ENCODE measurements around the gene TMC6. TPM values are rescaled to one million over a fixed set of nuclear protein-coding genes. Genes with fewer than 3 reads are reported as not detected.

The TMC6 gene
- total and polyA plus RNA-seq, 2 experiments from 2014 or later, result 50.0 to 72.2 TPM

DNA sequence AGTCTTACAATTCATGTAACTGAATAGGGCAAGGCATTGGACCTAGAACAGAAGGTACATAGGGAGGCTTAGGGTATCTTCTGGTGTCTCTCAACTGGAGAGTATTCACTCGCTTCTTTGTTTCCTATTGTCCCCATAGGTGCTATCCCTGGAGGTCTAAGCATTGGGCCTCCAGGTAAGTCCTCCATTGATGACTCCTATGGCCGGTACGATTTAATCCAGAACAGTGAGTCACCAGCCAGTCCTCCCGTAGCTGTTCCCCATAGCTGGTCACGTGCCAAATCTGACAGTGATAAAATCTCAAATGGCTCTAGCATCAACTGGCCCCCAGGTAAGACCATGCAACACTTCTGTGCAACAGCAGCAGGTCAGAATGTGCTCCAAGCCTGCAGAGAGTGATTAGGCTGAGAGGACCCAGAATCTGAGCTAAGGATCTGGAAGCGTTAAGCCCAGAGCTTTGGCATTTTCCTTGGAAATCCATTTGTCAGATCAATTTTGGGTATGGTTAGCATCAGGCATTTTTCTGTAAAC, 35.7 kb downstream of the TMC6 start (continued):
- TF ChIP-seq, protein P1, sequence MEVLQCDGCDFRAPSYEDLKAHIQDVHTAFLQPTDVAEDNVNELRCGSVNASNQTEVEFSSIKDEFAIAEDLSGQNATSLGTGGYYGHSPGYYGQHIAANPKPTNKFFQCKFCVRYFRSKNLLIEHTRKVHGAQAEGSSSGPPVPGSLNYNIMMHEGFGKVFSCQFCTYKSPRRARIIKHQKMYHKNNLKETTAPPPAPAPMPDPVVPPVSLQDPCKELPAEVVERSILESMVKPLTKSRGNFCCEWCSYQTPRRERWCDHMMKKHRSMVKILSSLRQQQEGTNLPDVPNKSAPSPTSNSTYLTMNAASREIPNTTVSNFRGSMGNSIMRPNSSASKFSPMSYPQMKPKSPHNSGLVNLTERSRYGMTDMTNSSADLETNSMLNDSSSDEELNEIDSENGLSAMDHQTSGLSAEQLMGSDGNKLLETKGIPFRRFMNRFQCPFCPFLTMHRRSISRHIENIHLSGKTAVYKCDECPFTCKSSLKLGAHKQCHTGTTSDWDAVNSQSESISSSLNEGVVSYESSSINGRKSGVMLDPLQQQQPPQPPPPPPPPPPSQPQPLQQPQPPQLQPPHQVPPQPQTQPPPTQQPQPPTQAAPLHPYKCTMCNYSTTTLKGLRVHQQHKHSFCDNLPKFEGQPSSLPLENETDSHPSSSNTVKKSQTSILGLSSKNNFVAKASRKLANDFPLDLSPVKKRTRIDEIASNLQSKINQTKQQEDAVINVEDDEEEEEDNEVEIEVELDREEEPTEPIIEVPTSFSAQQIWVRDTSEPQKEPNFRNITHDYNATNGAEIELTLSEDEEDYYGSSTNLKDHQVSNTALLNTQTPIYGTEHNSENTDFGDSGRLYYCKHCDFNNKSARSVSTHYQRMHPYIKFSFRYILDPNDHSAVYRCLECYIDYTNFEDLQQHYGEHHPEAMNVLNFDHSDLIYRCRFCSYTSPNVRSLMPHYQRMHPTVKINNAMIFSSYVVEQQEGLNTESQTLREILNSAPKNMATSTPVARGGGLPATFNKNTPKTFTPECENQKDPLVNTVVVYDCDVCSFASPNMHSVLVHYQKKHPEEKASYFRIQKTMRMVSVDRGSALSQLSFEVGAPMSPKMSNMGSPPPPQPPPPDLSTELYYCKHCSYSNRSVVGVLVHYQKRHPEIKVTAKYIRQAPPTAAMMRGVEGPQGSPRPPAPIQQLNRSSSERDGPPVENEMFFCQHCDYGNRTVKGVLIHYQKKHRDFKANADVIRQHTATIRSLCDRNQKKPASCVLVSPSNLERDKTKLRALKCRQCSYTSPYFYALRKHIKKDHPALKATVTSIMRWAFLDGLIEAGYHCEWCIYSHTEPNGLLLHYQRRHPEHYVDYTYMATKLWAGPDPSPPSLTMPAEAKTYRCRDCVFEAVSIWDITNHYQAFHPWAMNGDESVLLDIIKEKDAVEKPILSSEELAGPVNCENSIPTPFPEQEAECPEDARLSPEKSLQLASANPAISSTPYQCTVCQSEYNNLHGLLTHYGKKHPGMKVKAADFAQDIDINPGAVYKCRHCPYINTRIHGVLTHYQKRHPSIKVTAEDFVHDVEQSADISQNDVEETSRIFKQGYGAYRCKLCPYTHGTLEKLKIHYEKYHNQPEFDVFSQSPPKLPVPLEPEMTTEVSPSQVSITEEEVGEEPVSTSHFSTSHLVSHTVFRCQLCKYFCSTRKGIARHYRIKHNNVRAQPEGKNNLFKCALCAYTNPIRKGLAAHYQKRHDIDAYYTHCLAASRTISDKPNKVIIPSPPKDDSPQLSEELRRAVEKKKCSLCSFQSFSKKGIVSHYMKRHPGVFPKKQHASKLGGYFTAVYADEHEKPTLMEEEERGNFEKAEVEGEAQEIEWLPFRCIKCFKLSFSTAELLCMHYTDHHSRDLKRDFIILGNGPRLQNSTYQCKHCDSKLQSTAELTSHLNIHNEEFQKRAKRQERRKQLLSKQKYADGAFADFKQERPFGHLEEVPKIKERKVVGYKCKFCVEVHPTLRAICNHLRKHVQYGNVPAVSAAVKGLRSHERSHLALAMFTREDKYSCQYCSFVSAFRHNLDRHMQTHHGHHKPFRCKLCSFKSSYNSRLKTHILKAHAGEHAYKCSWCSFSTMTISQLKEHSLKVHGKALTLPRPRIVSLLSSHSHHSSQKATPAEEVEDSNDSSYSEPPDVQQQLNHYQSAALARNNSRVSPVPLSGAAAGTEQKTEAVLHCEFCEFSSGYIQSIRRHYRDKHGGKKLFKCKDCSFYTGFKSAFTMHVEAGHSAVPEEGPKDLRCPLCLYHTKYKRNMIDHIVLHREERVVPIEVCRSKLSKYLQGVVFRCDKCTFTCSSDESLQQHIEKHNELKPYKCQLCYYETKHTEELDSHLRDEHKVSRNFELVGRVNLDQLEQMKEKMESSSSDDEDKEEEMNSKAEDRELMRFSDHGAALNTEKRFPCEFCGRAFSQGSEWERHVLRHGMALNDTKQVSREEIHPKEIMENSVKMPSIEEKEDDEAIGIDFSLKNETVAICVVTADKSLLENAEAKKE (CRISPR knock-in tag; IDR thresholded peaks at IDR 0.05), result no peak
- TF ChIP-seq, protein P2, sequence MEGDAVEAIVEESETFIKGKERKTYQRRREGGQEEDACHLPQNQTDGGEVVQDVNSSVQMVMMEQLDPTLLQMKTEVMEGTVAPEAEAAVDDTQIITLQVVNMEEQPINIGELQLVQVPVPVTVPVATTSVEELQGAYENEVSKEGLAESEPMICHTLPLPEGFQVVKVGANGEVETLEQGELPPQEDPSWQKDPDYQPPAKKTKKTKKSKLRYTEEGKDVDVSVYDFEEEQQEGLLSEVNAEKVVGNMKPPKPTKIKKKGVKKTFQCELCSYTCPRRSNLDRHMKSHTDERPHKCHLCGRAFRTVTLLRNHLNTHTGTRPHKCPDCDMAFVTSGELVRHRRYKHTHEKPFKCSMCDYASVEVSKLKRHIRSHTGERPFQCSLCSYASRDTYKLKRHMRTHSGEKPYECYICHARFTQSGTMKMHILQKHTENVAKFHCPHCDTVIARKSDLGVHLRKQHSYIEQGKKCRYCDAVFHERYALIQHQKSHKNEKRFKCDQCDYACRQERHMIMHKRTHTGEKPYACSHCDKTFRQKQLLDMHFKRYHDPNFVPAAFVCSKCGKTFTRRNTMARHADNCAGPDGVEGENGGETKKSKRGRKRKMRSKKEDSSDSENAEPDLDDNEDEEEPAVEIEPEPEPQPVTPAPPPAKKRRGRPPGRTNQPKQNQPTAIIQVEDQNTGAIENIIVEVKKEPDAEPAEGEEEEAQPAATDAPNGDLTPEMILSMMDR (conservative IDR thresholded peaks at IDR 0.05; ENCODE audit: low read depth in 2 of 2), result no peak
- TF ChIP-seq, protein P3, sequence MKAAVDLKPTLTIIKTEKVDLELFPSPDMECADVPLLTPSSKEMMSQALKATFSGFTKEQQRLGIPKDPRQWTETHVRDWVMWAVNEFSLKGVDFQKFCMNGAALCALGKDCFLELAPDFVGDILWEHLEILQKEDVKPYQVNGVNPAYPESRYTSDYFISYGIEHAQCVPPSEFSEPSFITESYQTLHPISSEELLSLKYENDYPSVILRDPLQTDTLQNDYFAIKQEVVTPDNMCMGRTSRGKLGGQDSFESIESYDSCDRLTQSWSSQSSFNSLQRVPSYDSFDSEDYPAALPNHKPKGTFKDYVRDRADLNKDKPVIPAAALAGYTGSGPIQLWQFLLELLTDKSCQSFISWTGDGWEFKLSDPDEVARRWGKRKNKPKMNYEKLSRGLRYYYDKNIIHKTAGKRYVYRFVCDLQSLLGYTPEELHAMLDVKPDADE (IDR thresholded peaks at IDR 0.05), result no peak
- TF ChIP-seq STAT1 (IDR thresholded peaks at IDR 0.05; ENCODE audit: unreplicated experiment) (no peak), EZH2 (IDR thresholded peaks at IDR 0.05; ENCODE audit: low read depth, unreplicated experiment) (no peak), JUNB (IDR thresholded peaks at IDR 0.05; ENCODE audit: unreplicated experiment) (no peak)
- TF ChIP-seq, protein P4, sequence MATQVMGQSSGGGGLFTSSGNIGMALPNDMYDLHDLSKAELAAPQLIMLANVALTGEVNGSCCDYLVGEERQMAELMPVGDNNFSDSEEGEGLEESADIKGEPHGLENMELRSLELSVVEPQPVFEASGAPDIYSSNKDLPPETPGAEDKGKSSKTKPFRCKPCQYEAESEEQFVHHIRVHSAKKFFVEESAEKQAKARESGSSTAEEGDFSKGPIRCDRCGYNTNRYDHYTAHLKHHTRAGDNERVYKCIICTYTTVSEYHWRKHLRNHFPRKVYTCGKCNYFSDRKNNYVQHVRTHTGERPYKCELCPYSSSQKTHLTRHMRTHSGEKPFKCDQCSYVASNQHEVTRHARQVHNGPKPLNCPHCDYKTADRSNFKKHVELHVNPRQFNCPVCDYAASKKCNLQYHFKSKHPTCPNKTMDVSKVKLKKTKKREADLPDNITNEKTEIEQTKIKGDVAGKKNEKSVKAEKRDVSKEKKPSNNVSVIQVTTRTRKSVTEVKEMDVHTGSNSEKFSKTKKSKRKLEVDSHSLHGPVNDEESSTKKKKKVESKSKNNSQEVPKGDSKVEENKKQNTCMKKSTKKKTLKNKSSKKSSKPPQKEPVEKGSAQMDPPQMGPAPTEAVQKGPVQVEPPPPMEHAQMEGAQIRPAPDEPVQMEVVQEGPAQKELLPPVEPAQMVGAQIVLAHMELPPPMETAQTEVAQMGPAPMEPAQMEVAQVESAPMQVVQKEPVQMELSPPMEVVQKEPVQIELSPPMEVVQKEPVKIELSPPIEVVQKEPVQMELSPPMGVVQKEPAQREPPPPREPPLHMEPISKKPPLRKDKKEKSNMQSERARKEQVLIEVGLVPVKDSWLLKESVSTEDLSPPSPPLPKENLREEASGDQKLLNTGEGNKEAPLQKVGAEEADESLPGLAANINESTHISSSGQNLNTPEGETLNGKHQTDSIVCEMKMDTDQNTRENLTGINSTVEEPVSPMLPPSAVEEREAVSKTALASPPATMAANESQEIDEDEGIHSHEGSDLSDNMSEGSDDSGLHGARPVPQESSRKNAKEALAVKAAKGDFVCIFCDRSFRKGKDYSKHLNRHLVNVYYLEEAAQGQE (IDR thresholded peaks at IDR 0.05; ENCODE audit: unreplicated experiment), result no peak
